ENCODE results near the gene CNTNAP2. TPM values are rescaled to one million over a fixed set of nuclear protein-coding genes. Genes with fewer than 3 reads are reported as not detected.

CNTNAP2 gene
- total and polyA plus RNA-seq, 2 of the 4 experiments (the other 2 are of a cell fraction): not detected

- no peak for ATAC-seq (ENCODE audit: low read depth)
- no peak overlapping the region for H3K14ac ChIP-seq (replicated peaks; ENCODE audit: low read depth, low read length)
- no peak overlapping the region for H3K23ac ChIP-seq (ENCODE audit: low read depth, low read length)
- H4K20me1 ChIP-seq (ENCODE audit: insufficient read depth, low read length): no peaks in the 10 kb centered on the region
- H3K9ac ChIP-seq (ENCODE audit: low read depth, low read length): no peak overlapping the region
- no peaks in the 10 kb centered on the region for H3K36me3 ChIP-seq (ENCODE audit: control insufficient read depth, insufficient read depth, low read length)
- H3K9me3 ChIP-seq (ENCODE audit: control insufficient read depth, insufficient read depth, low read length): peaks cover 28% of the 10 kb centered on the region
- no TSS peak for BruUV-seq (replicated peaks)
- ChIA-PET POLR2A (ENCODE audit: unreplicated experiment) (no interaction called here), CTCF (no interaction called here)
- no peaks in the 10 kb centered on the region for H3K27me3 ChIP-seq (ENCODE audit: control insufficient read depth, insufficient read depth, low read length)
- dilution Hi-C loops (cut with HindIII; ENCODE audit: low sequenced_read_pairs, unreplicated experiment): no loop called here
- H2AK5ac ChIP-seq (ENCODE audit: low read depth, low read length): no peak overlapping the region
- no peak overlapping the region for H3K18ac ChIP-seq (ENCODE audit: low read depth, low read length)
- WGBS, 2 experiments (ENCODE audit: extremely low coverage in 2 of 2, insufficient read length in 1 of 2): no CpG with 5 or more reads among the region's 3 CpGs
- no peaks in the 10 kb centered on the region for H3K9me1 ChIP-seq (ENCODE audit: insufficient read depth, low read length)
- H4K8ac ChIP-seq (ENCODE audit: low read depth in 2 of 2, low read length in 2 of 2): no peak overlapping the region
- H2AFZ ChIP-seq (replicated peaks; ENCODE audit: low read length, poor library complexity): no peak overlapping the region
- no peak for DNase-seq
- H3K56ac ChIP-seq (ENCODE audit: extremely low read depth, insufficient read depth, low read length): no peak overlapping the region
- H3K4me2 ChIP-seq (ENCODE audit: low read depth, low read length): no peak overlapping the region
- no peak overlapping the region for H3K4ac ChIP-seq (ENCODE audit: low read depth, low read length)
- in situ Hi-C loops (cut with MboI; ENCODE audit: low sequenced_read_pairs): no loop called here
- no peak overlapping the region for H2BK120ac ChIP-seq (ENCODE audit: low read depth, low read length)
- no peak overlapping the region for H4K5ac ChIP-seq (ENCODE audit: low read depth, low read length)
- H3K4me1 ChIP-seq (ENCODE audit: control insufficient read depth, insufficient read depth, low read length): no peaks in the 10 kb centered on the region
- no peak for TF ChIP-seq MAFK (IDR thresholded peaks at IDR 0.05; ENCODE audit: low read depth, low read length)
- no peak for TF ChIP-seq RCOR1 (IDR thresholded peaks at IDR 0.05; ENCODE audit: insufficient replicate concordance, low read length)
- no peak overlapping the region for H4K91ac ChIP-seq (ENCODE audit: insufficient read depth, low read depth, low read length)
- no peak overlapping the region for H2BK5ac ChIP-seq (ENCODE audit: low read depth, low read length, poor library complexity, severe bottlenecking)
- H2BK20ac ChIP-seq (ENCODE audit: low read depth, low read length): no peak overlapping the region
- no peak overlapping the region for H3K27ac ChIP-seq (ENCODE audit: insufficient read depth, low read length)
- no peaks in the 10 kb centered on the region for H3K79me1 ChIP-seq (ENCODE audit: low read depth in 1 of 2, low read length in 2 of 2)
- H3K4me3 ChIP-seq (ENCODE audit: insufficient read depth, low read depth, low read length): no peak overlapping the region
- intact Hi-C loops (cut with micrococcal nuclease): no loop called here
- no peak overlapping the region for H2BK15ac ChIP-seq (ENCODE audit: low read depth, low read length)
- H2AK9ac ChIP-seq (replicated peaks; ENCODE audit: low read depth, low read length, poor library complexity): no peak overlapping the region
Observed at GRCh38 chr7:148114804-148115203, 1998.2 kb downstream of the CNTNAP2 start.
